Medulla oblongata (tissue), 1 donor: Measurements from ENCODE around the gene TSC22D4.
A peak's percentile ranks its signal among the peaks of the same experiment; 100 is the strongest.
"Not testable (repeated sequence)": the region's sequence is repeated elsewhere in the genome, so short reads cannot be mapped to it uniquely, and the experiment has no call there.

Experiments
- DNase-seq: peaks from one replicate; pipeline ENCODE4 v3.0.0-alpha.2; 2015; ENCODE audit errors: extremely low spot score

The TSC22D4 gene

DNA sequence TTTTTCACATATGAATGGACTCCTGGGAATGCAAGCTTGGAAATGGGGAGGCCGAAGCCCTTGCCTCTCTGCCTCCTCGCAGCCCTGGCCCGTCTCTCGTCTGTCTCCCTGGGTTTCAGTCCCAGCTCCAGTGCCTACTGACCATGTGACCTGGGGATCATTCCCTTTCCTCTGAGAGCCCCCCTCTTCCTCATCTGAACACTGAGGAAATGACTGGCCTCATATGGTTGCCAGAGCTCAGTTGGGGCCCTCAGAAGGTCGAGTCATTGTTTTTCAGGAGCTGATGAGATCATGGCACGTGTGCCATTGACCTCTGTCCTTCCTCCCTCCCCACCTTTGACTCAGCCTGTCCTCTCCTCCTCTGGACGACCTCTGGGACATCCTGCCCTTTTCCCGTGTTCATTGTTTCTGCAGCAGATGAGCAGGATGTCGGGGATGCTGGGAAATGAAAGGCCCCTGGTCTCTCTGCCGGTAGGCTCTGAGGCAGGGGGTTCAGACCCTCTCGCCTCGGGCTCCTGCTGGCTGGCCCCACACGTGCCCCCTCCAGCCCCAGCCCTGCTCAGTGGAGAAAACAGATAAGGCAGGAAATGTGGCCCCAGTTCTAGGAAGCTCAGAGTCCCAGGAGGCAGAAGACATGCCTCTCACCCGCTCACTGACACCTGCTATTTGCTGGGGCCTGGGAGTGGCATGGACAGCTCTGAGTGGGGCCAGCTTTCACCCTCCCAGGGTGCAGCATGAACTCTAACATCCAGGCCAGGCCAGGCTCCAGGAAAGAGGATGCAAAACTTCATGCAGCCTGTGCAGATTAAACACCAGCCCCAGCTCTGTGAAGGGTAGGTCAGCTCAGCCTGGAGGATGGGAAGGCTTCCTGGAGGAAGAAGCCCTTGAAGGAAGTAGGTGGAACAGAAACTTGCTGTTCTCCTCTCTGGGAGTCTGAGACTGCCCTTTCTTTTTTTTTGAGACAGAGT is 34.4 kb downstream of the TSC22D4 start:
- DNase-seq = no peak

GRCh38 chr7:100443096-100443840 is 35.7 kb downstream of the TSC22D4 start:
- no peak for DNase-seq

GRCh38 chr7:100441641-100442535 is 37.1 kb downstream of the TSC22D4 start:
- no peak for DNase-seq

- not testable (repeated sequence) for DNase-seq
These were observed 39.8 kb downstream of the TSC22D4 start for GRCh38 chr7:100439244-100439643.

DNA sequence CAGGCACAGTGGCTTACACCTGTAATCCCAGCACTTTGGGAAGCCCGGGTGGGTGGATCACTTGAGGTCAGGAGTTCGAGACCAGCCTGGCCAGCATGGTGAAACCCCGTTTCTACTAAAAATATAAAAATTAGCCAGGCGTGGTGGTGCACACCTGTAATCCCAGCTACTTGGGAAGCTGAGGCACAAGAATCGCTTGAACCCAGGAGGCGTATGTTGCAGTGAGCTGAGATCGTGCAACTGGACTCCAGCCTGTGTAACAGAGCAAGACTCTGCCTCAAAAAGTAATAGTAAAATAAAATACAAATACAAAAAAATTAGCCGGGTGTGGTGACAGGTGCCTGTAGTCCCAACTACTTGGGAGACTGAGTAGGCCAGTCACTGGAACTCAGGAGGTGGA is 40.3 kb downstream of the TSC22D4 start:
- not testable (repeated sequence) for DNase-seq

- DNase-seq = no peak
These were observed 40.8 kb downstream of the TSC22D4 start for GRCh38 chr7:100438172-100438571.

DNA sequence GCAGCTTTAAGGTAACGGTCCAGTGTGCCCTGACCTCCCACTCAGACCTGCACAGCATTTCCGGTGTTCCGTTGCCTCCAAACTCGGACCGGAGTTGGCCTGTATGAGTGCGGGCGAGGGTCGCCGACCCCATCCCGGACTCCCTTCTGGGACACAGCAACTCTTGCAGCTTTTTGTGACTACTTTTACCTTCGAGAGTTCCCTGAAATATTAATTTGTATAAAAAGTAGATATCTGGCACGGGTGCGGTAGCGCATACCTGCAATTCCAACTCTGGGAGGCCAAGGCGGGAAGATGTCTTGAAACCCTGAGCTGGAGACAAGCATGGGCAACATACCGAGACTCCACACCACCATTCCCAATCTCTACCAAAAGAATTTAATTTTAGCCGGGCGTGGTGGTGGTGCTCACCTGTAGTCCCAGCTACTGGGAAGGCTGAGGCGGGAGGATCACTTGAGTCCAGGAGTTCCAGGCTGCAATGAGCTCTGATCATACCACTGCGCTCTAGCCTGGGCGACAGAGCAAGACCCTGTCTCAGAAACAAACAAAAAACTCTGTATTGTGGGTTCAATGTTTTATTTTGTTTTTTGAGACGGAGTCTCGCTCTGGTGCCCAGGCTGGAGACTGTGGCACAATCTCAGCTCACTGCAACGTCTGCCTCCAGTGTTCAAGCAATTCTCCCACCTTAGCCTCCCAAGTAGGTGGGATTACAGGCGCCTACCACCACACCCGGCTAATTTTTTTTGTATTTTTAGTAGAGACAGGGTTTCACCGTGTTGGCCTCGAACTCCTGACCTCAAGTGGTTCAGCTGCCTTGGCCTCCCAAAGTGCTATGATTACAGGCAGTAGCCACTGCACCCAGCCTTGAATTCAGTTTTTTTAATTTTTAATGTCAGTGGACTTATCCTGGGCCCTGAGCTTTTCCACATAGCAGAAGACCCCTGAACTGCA is 41.6 kb downstream of the TSC22D4 start:
- DNase-seq = no peak

DNA sequence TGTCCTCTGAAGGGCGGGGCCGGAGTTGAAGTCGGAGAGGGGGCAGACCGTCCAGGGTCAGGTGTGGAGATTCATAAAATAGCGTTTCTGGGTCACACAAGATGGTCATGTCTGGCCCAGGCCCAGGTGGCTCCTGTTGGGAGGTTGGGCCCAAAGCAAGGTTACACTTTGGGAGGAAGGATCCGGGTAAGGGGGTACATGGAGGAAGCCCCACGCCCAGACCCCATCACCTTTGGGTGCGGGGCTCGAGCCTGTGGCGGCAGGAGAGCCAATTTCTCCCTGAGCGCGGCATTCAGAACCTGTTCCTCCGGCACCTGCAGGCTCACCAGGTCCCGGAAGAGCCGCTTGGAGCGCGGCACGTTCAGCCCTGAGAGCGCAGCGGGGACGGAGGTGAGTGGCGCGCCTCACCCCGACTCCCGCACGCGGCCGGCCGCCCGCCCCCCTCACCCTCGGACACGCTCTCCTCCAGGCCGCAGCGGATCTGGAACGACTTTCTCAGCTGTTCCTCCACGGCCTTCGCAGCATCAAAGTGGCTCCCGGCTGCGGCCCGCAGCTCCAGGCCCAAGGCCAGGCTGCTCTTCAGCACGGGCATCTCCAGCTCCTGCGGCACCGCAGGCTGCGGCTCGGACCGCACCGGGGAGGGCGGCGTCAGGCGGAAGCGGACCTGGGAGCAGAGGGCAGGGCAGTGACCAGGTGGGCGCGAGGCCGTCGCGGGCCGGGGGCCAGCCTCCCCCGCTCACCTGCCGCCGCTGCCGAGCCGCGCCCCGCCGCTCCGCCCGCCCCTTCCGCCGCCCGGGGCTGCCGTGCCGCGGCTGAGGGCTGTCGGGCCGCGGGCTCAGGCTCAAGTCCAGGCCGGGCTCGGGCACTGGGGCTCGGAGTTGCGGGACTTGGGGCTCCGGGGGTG is 43.4 kb downstream of the TSC22D4 start:
- no peak for DNase-seq

GRCh38 chr7:100434297-100435144 is 44.5 kb downstream of the TSC22D4 start:
- no peak for DNase-seq

DNA sequence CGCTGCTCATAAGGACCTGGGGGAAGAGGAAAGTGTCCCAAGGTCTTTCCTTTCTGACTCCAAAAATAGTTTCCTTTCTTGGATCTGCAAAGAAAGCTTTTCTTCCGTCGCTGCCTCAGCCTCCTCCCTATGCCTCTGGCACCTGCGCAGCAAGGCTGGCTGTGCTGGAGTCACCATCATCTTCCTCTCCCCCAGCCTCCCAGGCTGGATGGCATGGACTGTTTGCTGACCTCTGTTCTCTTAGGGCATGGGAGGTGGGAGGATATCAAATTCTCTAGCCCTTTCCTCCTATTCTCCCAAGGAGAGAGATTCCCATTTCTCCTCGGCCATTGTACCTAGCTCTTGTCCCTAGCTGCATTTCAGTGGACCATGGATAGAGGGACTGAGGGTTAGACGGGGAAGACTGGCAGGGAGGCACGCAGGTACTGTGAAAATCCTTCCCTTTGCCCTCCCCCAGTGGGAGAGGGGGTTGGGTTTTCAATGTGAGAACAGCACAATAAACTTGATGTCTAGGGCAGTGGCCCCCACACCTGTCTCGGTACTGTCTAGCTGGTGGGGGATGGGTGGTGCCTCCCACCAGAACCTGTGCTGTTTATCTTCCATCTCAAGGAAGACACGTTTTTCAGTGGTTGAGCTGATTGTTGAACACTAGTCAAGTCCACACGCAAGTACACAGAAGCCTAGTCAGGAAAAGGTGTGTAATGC is 45.3 kb downstream of the TSC22D4 start:
- DNase-seq = no peak

- DNase-seq = no peak
These were observed 45.8 kb downstream of the TSC22D4 start for GRCh38 chr7:100433276-100433591.

DNA sequence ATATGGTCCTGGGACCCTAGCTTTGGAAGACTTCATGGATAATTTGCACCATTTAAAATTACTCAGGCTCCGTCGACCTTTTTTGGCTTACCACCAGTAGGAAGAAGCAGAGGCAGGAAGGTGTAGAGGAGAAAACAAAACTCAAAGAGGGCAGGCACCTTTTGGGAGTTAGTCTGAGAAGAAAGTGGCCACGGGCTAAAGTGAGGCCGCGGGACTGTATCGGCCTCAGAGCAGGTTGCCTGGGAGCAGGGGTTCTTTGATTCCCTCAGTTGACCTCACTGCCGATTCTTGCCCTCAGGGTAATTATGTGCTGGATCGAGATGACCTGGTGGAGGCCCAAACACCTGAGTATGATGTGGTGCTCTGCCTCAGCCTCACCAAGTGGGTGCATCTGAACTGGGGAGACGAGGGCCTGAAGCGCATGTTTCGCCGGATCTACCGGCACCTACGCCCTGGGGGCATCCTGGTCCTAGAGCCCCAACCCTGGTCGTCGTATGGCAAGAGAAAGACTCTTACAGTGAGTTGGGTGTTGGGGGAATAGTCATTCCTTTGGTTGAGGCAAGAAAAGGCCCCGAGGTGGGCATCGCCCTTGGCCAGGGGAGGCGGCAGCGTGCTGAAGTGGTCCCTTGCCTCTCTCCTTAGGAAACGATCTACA is 46.3 kb downstream of the TSC22D4 start:
- DNase-seq = no peak

DNA sequence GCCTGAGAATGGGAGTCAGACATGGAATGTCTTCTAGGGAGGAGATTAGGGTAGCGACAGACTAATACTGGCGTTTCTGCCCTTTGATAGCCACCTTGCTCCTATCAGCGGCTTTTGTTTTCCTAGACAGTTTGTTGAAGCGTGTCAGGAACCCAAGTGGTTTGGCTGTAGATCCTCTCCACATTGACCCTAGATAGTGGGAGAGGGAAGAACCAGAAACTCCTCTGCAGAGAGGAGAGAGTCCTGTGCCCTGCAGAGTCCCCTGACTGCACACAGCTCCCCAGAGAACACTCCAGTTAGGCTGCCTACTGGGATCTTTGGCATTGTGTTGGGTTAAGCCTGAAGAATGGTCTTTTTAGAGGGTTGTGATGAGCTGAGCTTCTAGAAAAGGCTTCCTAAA is 47.0 kb downstream of the TSC22D4 start:
- DNase-seq = no peak

DNA sequence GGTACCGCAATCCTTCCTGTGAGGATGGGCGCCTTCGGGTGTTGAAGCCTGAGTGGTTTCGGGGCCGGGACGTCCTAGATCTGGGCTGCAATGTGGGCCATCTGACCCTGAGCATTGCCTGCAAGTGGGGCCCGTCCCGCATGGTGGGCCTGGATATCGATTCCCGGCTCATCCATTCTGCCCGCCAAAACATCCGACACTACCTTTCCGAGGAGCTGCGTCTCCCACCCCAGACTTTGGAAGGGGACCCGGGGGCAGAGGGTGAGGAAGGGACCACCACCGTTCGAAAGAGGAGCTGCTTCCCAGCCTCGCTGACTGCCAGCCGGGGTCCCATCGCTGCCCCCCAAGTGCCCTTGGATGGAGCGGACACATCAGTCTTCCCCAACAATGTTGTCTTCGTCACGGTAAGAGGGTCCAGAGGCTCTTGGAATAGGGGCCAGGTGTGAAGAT is 47.7 kb downstream of the TSC22D4 start:
- no peak for DNase-seq

DNA sequence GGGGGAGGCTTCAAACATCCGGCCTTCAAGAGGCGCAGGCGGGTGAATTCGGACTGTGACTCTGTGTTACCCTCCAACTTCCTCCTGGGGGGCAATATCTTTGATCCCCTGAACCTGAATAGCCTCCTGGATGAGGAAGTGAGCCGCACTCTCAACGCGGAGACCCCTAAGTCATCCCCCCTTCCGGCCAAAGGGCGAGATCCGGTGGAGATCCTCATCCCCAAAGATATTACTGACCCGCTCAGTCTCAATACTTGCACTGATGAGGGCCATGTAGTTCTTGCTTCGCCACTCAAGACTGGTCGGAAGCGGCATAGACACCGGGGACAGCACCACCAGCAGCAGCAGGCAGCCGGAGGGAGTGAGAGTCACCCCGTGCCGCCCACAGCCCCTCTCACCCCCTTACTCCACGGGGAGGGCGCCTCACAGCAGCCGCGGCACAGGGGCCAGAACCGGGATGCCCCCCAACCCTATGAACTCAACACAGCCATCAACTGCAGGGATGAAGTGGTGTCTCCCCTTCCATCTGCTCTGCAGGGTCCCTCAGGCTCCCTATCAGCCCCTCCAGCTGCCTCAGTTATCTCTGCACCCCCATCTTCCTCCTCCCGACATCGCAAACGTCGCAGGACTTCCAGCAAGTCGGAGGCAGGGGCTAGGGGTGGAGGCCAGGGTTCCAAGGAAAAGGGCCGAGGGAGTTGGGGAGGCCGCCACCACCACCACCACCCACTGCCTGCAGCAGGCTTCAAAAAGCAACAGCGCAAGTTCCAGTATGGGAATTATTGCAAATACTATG is 48.3 kb downstream of the TSC22D4 start:
- peak; percentile 35 for DNase-seq

GRCh38 chr7:100429637-100430492 is 49.1 kb downstream of the TSC22D4 start, which contains the start of gene MEPCE:
Gene MEPCE, plus strand, starts transcription at chr7:100429831. Its CDS starts 188 bp downstream, at chr7:100430019.
- DNase-seq = peak; percentile 96
